Stomach (tissue), 9 donors: ENCODE data around the gene OMA1. TPM values are rescaled to one million over a fixed set of nuclear protein-coding genes. Genes with fewer than 3 reads are reported as not detected.

Source experiments
- DNase-seq, 2 donors: peaks; one replicate each; pipeline versions ENCODE4 v3.0.0 to v3.0.0-alpha.2; 2013 to 2019
- H3K27ac ChIP-seq, 5 donors: fragments of 200-600 bp in 4 of 5; sonication (generic) in 4 of 5; one replicate each; pipeline ENCODE4 v1.5.1; 2013 to 2019; ENCODE audit warnings: mild to moderate bottlenecking in 1 of 5, moderate library complexity in 1 of 5
- H3K27me3 ChIP-seq, 3 donors: fragments of 200-600 bp; sonication (generic); one replicate each; pipeline ENCODE4 v1.5.1; 2017 to 2019; ENCODE audit warnings: mixed run types in 1 of 3
- H3K36me3 ChIP-seq, 4 donors: fragments of 200-600 bp; sonication (generic); 1 replicate in 3 of 4; 2 replicates in 1 of 4; pipeline ENCODE4 v1.5.1; 2016 to 2019
- H3K4me1 ChIP-seq, 4 donors: fragments of 200-600 bp; sonication (generic); one replicate each; pipeline ENCODE4 v1.5.1; 2016 to 2019
- H3K4me3 ChIP-seq, 4 donors: fragments of 200-600 bp; sonication (generic) in 3 of 4; one replicate each; pipeline ENCODE4 v1.5.1; 2016 to 2019; ENCODE audit warnings: mild to moderate bottlenecking in 1 of 4
- H3K9me3 ChIP-seq, 4 donors: fragments of 200-600 bp; sonication (generic); one replicate each; pipeline ENCODE4 v1.5.1; 2016 to 2019
- CTCF ChIP-seq, 7 experiments: fragments of 450-650 bp in 4 of 7; fragments of 200-600 bp in 3 of 7; sonication (generic) in 3 of 7; IDR thresholded peaks; one replicate each; pipeline ENCODE4 v1.5.1; 2016 to 2019; ENCODE audit warnings: antibody characterized with exemption in 7 of 7, control low read depth in 2 of 7, mild to moderate bottlenecking in 1 of 7
- EP300 ChIP-seq: sonication (generic); formaldehyde crosslinking; IDR thresholded peaks from one replicate; pipeline ENCODE4 v1.6.1; 2017; ENCODE audit warnings: antibody characterized with exemption
- POLR2A ChIP-seq, 4 donors: fragments of 450-650 bp; IDR thresholded peaks; one replicate each; pipeline ENCODE4 v1.6.1; 2016; ENCODE audit warnings: antibody characterized with exemption in 4 of 4, control low read depth in 2 of 4, mild to moderate bottlenecking in 1 of 4, moderate library complexity in 1 of 4
- POLR2AphosphoS5 ChIP-seq, 3 donors: sonication (generic); formaldehyde crosslinking; IDR thresholded peaks; one replicate each; pipeline ENCODE4 v1.6.1; 2016; ENCODE audit warnings: antibody characterized with exemption in 3 of 3
- WGBS, 5 donors: extraction: QIAGEN DNeasy Blood & Tissue Kit in 3 of 5; methylation state at CpG; one replicate each; pipeline versions ENCODE4 v1.1.5 to v1.1.7; 2013 to 2018; 5-methylcytosine and 5-hydroxymethylcytosine counted together
- intact Hi-C: fragments of 100-400 bp; cut with DNase I; formaldehyde crosslinking; loops from one replicate; pipeline ENCODE4 v1.15.1; 2023; ENCODE audit warnings: low total_unique reads
- polyA plus RNA-seq, 3 donors: library from polyadenylated mRNA; stranded (reverse); fragments of 200-250 nt; gene quantifications; one replicate each; pipeline ENCODE4 v1.2.3, GENCODE V29; 2013
- total RNA-seq, 5 donors: library from RNA; depleted of rRNA; stranded (reverse); fragments of >200 nt; gene quantifications; one replicate each; pipeline versions ENCODE4 v1.1.0 to v1.2.3, GENCODE V29; 2014 to 2016
- donor health status: healthy with polysubstance abuse.
- donor health status: Bipolar disorder and iron deficiency.
- donor health status: healthy.

OMA1 gene
- total and polyA plus RNA-seq, 8 donors: 5.8 to 55.8 (median 19.7) TPM

- H3K4me3 ChIP-seq: no peak overlapping the region
- no peaks in the 10 kb centered on the region for H3K9me3 ChIP-seq
- H3K4me1 ChIP-seq: no peaks in the 10 kb centered on the region
- H3K36me3 ChIP-seq: peaks cover 0 to 37% (median 21%) of the 10 kb centered on the region in 4 donors
- DNase-seq: no peak
- H3K27me3 ChIP-seq: no peaks in the 10 kb centered on the region
- H3K27ac ChIP-seq: no peak overlapping the region
- TF ChIP-seq EP300 (no peak), CTCF (IDR thresholded peaks at IDR 0.05) (no peak), POLR2A (IDR thresholded peaks at IDR 0.05) (no peak), POLR2AphosphoS5 (IDR thresholded peaks at IDR 0.05) (no peak)
- intact Hi-C loops: no loop called here
- WGBS, 5 donors: 93 to 98% (median 96%) methylated on average over 2 of the region's 2 CpGs
Observed at GRCh38 chr1:58481962-58482361, 64.6 kb downstream of the OMA1 start.

- Histone ChIP-seq H3K27ac (no peak overlapping the region), H3K4me1 (no peaks in the 10 kb centered on the region), H3K36me3 (peaks cover 0 to 37% (median 21%) of the 10 kb centered on the region in 4 donors), H3K9me3 (no peaks in the 10 kb centered on the region), H3K4me3 (no peak overlapping the region), H3K27me3 (no peaks in the 10 kb centered on the region)
- TF ChIP-seq EP300: no peak
- DNase-seq: no peak
- 88 to 95% (median 91%) methylated on average over 2 of the region's 2 CpGs for WGBS, 5 donors
- intact Hi-C loops: no loop called here
Observed at GRCh38 chr1:58480191-58480590, 66.3 kb downstream of the OMA1 start.

GRCh38 chr1:58477390-58477789, 69.1 kb downstream of the OMA1 start:
- intact Hi-C loops: no loop called here
- Histone ChIP-seq H3K27me3 (no peaks in the 10 kb centered on the region), H3K4me1 (no peaks in the 10 kb centered on the region), H3K36me3 (peaks cover 0 to 26% (median 19%) of the 10 kb centered on the region in 4 donors), H3K9me3 (no peaks in the 10 kb centered on the region), H3K4me3 (no peak overlapping the region), H3K27ac (no peak overlapping the region)
- 92 to 97% (median 94%) methylated on average over 3 of the region's 3 CpGs for WGBS, 5 donors
- no peak for DNase-seq
- TF ChIP-seq POLR2A (IDR thresholded peaks at IDR 0.05) (no peak), POLR2AphosphoS5 (IDR thresholded peaks at IDR 0.05) (no peak), CTCF (IDR thresholded peaks at IDR 0.05) (no peak), EP300 (no peak)

- Histone ChIP-seq H3K9me3 (no peaks in the 10 kb centered on the region), H3K27me3 (no peaks in the 10 kb centered on the region), H3K36me3 (peaks cover 0 to 18% (median 10%) of the 10 kb centered on the region in 4 donors), H3K27ac (no peak overlapping the region), H3K4me3 (no peak overlapping the region), H3K4me1 (no peaks in the 10 kb centered on the region)
- no peak for DNase-seq
- 87 to 92% (median 90%) methylated on average over 3 of the region's 3 CpGs for WGBS, 5 donors
- TF ChIP-seq EP300 (no peak), POLR2A (IDR thresholded peaks at IDR 0.05) (no peak), POLR2AphosphoS5 (IDR thresholded peaks at IDR 0.05) (no peak), CTCF (IDR thresholded peaks at IDR 0.05) (no peak)
- intact Hi-C loops: no loop called here
Observed at GRCh38 chr1:58476179-58476578, 70.3 kb downstream of the OMA1 start.

- TF ChIP-seq POLR2AphosphoS5 (IDR thresholded peaks at IDR 0.05) (no peak), CTCF (IDR thresholded peaks at IDR 0.05) (no peak), POLR2A (IDR thresholded peaks at IDR 0.05) (no peak), EP300 (no peak)
- intact Hi-C loops: no loop called here
- Histone ChIP-seq H3K27ac (no peak overlapping the region), H3K36me3 (peaks cover 4 to 26% (median 16%) of the 10 kb centered on the region in 4 donors), H3K27me3 (no peaks in the 10 kb centered on the region), H3K4me1 (no peaks in the 10 kb centered on the region), H3K4me3 (no peak overlapping the region), H3K9me3 (no peaks in the 10 kb centered on the region)
- WGBS, 5 donors: 77 to 88% (median 83%) methylated on average over 3 of the region's 3 CpGs
- DNase-seq: no peak
Observed at GRCh38 chr1:58469476-58469875, 77.0 kb downstream of the OMA1 start.
